NCI-H2171 (cell line): ENCODE data around the gene HSPB6.
A peak's percentile ranks its signal among the peaks of the same experiment; 100 is the strongest.
"Not testable (repeated sequence)": the region's sequence is repeated elsewhere in the genome, so short reads cannot be mapped to it uniquely, and the experiment has no call there.

Experiments
- DNase-seq: peaks from one replicate; lab custom pipeline; 2025; lab: John Stamatoyannopoulos, UW

Gene HSPB6

GRCh38 chr19:35731779-35732405, 24.9 kb downstream of the HSPB6 start:
- no peak for DNase-seq

- no peak for DNase-seq
These were observed 25.5 kb downstream of the HSPB6 start for GRCh38 chr19:35731353-35731752.

- DNase-seq, result no peak
These were observed 26.5 kb downstream of the HSPB6 start for GRCh38 chr19:35730326-35730725.

GRCh38 chr19:35729763-35730162, 27.1 kb downstream of the HSPB6 start:
- DNase-seq, result no peak

- DNase-seq, result no peak
These were observed 27.8 kb downstream of the HSPB6 start for GRCh38 chr19:35729021-35729420.

- no peak for DNase-seq
These were observed 28.7 kb downstream of the HSPB6 start for GRCh38 chr19:35727956-35728706.

GRCh38 chr19:35727053-35727955, 29.5 kb downstream of the HSPB6 start:
- DNase-seq, result no peak

GRCh38 chr19:35725216-35725861, 31.5 kb downstream of the HSPB6 start:
- no peak for DNase-seq

GRCh38 chr19:35724560-35724959, 32.3 kb downstream of the HSPB6 start:
- no peak for DNase-seq

- DNase-seq, result not testable (repeated sequence)
These were observed 32.7 kb downstream of the HSPB6 start for GRCh38 chr19:35724132-35724531.

- no peak for DNase-seq
These were observed 33.2 kb downstream of the HSPB6 start for GRCh38 chr19:35723671-35724070.

- DNase-seq, result no peak
These were observed 33.9 kb downstream of the HSPB6 start for GRCh38 chr19:35722897-35723296.

GRCh38 chr19:35722461-35722860, 34.4 kb downstream of the HSPB6 start:
- DNase-seq, result no peak

GRCh38 chr19:35721374-35721773, 35.5 kb downstream of the HSPB6 start:
- DNase-seq, result no peak

- DNase-seq, result no peak
These were observed 36.2 kb downstream of the HSPB6 start for GRCh38 chr19:35720648-35721047.

- DNase-seq, result no peak
These were observed 36.7 kb downstream of the HSPB6 start for GRCh38 chr19:35720163-35720524.

- no peak for DNase-seq
These were observed 37.2 kb downstream of the HSPB6 start for GRCh38 chr19:35719402-35720162.

GRCh38 chr19:35718345-35719041, 38.3 kb downstream of the HSPB6 start:
- no peak for DNase-seq

- DNase-seq, result peak; percentile 98
These were observed 39.0 kb downstream of the HSPB6 start, which contains the start of gene KMT2B for GRCh38 chr19:35717665-35718344. Gene KMT2B, plus strand, starts transcription at chr19:35718003. Its CDS starts 16 bp downstream, at chr19:35718019.
